HG03139 (cell line): ENCODE measurements around the gene KRT14.
"Not testable (repeated sequence)": the region's sequence is repeated elsewhere in the genome, so short reads cannot be mapped to it uniquely, and the experiment has no call there.

Source experiments
- ATAC-seq: cut with Tn5 transposase; IDR thresholded peaks from one replicate; pipeline ENCODE4 v1.9.1; 2021; ENCODE audit not compliant: unreplicated experiment

Gene KRT14

DNA sequence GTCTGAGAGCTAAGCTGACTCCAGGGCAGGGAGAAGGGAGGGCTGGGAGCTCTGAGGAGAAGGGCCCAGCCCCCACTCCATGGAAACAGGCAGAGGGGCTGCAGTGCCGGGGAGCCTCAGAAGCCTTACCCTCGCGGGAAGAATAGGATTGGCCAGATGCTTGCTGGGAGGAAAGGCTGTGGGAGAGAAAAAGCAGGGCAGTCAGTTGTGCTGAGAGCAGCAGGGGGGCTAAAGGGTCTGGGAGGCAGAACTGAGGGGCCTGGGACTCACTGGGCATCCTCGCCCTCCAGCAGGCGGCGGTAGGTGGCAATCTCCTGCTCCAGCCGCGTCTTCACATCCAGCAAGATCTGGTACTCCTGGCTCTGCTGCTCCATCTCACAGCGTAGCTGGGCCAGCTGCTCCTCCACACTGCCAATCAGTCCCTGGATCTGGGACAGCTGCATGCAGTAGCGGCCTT lies 23.4 kb upstream of the KRT14 start:
- ATAC-seq, result not testable (repeated sequence)

DNA sequence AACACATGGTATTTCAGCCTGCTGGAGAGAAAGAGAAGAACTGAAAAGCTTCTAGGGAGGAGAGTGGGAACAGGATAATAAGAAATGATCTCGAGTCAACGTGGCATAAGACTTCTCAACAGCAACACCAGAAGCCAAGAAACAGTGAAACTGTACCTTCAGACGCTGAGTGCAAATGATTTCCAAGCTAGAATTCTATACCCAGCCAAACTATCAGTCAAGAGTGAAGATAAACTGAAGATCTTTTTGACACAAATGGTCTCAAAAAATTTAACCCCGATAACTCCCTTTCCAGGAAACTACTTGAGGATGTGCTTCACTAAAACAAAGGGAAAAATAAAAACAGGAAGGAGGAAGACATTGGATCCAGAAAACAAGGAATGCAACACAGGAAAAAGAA lies 20.2 kb upstream of the KRT14 start:
- ATAC-seq, result not testable (repeated sequence)

DNA sequence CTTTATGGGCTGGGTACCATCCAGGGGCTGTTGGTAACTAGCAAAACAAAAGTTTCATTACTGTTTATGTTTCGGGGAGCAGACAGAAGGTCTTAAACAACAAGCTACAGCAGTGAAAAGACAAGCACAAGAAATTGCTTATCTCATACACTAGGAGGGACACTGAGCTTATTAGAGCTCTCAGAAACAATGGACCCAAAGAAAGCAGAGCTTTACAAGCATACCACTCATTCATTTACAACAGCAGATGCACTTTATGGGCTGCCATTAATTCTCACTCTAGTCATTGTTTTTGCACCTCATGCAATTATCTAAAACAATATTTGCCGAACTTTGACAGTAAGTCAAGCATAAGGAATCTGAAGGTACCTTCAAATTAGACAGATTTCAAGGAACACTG lies 15.8 kb upstream of the KRT14 start:
- no peak for ATAC-seq

DNA sequence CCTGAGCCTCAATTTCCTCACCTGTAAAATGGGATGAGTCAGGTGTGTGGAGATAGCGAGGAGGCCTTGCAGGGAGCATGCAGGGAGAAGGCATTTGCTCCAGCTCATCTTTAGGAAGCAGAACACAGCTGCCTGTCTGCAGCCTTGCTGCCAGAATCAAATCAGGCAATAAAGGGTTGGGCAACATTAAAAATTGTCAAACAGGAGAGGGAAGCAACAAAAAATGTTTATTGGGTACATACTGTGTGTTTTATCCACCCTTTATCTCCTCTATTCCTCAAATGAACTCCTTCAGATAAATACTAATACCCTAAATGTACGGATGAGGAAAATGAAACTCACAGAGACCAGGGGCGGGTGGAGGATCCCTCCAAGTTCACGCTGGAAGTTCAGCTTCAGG lies 13.6 kb upstream of the KRT14 start:
- ATAC-seq, result no peak

DNA sequence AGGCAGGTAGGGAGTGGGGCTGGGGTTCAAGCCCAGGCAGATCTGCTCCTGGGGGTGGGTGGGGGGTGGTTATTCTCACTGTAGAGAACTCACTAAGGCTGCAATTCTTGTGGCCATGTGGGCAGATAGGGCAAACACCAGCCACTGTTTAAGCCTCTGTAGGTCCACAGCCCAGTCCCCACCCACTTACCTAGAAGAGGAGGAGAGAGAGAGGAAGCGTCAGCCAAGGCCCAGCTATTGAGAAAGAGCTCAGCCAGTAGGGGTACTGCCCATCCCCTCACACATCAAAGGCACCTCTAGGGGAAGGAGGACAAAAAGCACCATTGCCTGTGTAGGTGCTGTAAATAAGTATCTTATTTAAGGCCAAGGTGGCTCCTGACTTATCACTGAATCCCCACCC lies 13.0 kb upstream of the KRT14 start:
- no peak for ATAC-seq

DNA sequence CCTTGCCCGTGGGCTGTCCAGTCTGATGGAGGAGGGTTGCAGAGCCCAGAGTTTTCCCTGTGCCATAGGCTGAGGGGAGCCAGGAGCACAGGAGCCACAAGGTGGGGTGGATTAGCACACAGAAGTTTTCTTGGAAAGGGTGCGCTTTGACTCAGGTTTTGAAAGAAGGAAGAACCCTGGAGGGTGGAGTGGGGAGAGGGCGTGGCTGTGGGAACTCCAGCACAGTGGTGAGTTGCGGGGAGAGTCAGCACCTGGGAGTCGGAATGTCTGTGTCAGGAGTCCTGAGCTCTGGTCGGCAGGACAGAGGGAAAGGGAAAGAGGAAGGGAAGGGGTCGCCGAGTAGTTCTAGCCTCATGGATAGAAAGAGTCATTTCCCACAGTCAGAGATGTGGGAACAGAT lies 8.9 kb upstream of the KRT14 start:
- no peak for ATAC-seq

DNA sequence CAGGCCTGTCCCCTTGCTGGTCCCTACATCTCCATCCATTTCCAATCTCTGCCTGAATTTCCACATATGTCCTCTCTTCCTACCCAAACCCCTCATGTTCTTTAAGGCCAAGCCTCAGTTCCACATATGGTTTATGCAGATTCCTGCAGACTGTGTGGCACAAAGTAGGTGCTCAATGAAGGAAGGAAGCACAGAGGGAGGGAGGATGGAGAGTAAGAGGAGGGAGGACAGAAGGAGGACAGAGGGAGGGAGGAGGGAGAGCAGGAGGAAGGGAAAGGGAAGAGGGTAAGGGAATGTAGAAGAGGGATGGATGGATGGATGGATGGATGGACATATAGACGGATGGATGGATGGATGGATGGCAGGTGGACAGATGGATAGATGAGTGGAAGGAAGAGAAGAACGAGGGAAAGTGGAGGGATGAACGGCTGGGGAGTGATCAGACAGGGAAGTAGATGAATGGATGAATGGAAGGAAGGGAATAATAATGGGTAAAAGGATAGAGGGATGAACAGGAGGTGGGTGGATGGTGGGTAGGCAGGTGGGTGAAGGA lies 7.7 kb upstream of the KRT14 start:
- no peak for ATAC-seq

DNA sequence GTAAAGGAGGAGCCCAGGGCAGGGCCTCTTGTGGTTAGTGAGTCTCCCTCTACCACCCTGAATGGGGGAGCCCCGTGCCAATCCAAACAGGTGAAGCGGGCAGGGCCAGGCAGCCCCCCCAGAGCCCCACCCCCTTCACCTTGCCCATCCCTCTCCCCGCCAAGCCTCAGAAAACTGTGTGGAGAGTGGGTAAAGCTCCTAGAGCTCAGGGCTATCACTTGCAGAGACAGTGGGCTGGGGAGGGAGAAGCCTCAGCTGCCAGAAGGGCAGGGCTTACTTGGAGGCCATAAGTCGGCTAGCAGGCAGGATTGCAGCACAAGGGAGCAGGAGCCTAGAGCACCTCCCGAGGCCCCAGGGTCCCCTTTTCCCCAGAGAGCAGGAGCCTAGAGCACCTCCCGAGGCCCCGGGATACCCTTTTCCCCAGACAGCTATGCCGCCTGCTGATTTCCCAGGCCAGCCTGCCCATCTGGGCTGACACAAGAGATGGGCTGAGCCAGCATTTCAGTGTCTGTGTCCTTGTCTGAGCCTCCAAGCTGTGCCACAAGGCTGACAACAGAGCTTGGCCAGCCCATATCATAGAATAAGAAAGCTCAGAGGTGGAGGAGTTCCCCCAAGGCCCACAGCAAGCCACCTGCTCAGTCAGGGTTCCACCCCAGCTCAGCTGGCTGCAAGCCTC lies 6.7 kb upstream of the KRT14 start:
- no peak for ATAC-seq

DNA sequence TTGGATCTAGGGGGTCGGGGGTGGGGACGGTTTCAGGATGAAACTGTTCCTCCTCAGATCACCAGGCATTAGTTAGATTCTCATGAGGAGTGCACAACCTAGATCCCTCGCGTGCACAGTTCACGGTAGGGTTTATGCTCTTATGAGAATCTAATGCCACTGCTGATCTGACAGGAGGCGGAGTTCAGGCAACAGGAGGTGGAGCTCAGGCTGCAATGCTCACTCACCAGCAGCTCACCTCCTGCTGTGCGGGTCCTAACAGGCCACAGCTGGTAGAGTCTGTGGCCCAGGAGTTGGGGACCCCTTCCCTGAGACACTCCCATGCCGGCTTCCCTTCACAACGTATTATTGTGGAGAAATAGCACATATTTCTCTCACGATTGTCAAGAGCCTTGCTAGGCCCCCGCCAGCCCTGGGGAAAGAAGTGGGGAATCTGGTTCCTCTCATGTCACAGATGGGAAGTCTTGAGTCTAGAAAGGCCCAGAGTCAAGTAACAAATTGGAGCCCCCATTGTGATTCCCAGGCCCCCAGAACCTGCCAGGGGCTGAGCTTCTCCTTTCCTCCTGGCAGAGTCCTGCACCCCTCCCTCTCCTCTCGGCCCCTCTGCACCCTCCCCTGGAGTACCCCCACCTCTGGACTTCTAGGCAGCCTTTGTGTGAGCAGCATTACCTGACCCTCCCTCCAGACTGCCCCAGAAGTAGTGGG lies 6.1 kb upstream of the KRT14 start:
- ATAC-seq, result no peak

DNA sequence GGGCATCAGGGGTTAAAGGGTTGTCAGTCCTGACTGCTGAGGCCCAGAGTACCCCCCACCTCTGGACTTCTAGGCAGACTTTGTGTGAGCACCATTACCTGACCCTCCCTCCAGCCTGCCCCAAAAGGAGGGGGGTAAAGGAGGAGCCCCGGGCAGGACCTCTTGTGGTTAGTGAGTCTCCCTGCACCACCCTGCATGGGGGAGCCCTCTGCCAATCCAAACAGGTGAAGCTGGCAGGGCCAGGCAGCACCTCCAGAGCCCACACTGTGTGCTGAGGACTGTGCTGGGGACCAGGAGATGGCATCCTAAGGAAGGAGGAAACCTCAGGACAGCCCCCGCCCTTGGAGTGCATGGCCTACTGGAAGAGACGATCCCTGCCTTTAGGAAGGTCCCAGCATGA lies 2.6 kb upstream of the KRT14 start:
- no peak for ATAC-seq

DNA sequence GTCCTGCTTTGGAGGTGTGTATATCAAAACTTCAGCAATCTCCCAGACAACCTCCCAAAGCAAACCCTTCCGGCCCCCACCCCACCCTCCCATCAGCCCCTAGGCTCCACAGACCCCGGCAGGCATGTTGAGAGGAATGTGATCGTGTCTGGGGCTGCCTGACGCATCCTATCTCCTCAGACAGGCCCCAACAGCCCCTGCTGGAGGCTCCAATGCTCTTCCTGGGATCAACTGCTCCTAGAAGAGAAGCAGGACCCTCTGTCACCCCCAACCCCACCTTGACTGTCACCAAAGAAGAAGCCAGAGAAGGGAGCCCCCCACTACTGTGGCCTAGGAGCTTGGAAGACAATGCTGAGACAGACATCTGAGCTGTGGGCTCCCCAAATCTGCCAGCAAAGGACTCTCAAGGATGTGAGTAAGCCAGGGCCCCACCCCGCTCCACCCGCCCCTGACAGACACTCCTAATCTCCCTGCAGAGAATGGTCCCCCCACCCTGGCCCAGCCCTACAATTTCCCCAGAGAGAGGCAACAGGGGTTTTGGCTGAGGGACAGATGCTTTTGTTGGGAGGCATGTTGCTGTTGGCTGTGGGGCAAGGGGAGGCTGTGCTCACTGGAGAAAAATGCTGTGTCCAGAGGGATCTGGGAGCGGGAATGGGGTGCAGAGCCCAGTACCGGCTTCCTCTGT lies 1.6 kb upstream of the KRT14 start:
- ATAC-seq, result no peak

DNA sequence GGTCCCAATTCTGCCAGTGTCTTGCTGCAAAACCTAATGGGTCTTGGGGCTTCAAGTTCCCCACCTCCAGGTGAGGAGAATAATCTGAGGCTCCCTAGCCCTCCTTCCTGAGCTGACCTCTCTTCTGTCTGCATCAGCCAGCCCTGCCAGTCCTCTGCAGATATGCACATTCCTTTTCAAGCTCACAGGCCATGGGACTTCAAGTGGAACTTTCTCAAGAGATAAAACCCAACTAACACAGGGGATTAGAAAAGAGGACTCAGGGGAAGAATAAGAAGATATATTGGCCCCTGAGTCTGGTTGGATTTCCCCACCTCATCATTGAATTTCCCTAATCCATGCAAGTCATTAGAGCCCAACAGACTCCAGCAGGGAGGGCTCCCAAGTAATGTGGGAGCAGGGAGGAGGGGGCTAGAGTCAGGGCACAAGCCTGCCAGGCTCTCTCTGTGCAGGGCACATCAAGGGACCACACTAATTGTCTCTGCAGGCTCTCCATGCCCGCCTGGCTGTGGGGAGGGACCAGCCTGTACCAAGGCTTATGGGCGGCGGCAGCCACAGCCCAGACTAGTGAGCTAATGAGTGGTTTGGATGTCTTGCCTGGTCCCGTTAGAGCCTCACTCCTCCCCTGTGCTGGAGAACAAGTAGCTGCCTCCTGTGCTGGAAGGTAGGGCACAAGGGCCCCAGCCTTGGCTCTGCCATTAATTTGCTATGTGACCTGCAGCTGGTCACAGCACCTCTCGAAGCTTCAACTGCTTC lies 1.2 kb downstream of the KRT14 start:
- ATAC-seq, result no peak

DNA sequence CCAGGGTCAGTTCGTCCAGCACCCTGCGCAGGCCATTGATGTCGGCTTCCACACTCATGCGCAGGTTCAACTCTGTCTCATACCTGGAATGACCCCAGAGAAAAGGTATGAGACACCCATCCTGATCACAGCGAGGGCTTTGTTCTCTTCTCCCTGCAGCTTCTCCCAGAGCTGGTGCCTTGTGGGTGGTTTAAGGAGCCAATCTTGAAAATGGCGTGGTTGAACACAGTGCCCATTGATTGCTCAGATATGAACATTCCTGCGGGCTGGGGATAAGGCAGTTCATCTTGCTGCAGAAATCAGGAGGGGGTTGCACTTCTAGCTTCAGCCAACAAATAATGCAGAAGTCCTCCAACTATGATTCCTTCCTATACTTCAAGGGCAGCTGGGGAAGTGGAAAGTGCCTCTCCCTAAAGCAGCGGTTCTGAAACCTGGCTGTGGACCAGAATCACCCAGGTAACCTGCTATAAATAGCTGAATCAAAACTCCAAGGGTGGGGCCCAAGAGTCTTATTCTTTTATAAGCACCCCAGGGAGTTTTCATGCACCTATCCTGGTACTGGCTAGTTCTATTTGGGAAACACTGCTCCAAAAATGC lies 2.3 kb downstream of the KRT14 start:
- not testable (repeated sequence) for ATAC-seq

DNA sequence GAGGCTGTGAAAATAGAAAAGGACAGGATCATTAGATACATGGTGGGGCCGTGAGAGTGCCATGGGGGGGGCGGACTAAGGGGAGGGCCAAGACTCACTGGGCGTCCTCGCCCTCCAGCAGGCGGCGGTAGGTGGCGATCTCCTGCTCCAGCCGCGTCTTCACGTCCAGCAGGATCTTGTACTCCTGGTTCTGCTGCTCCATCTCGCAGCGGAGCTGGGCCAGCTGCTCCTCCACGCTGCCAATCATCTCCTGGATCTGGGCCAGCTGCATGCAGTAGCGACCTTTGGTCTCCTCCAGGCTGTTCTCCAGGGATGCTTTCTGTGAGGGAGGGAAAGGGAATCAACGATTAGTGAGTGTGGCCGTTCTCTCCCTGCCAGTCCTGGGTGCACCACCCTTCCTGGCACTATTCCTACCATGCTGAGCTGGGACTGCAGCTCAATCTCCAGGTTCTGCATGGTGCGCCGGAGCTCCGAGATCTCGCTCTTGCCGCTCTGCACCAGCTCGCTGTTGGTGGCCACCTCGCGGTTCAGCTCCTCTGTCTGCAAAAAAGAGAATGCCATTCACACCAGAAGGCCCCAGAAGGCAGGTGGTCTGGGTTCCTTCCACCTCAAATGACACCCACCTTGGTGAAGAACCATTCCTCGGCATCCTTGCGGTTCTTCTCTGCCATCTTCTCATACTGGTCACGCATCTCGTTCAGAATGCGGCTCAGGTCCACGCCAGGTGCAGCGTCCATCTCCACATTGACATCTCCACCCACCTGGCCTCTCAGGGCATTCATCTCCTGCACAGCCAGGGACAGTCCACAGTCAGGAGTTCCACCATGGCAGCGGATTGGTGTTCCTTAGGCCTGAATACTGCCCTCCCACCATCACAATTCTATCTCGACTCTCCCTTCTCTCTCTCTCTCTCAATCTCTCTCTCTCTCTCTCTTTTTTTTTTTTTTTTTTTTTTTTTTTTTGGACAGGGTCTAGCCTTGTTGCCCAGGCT lies 3.3 kb downstream of the KRT14 start:
- ATAC-seq, result no peak

DNA sequence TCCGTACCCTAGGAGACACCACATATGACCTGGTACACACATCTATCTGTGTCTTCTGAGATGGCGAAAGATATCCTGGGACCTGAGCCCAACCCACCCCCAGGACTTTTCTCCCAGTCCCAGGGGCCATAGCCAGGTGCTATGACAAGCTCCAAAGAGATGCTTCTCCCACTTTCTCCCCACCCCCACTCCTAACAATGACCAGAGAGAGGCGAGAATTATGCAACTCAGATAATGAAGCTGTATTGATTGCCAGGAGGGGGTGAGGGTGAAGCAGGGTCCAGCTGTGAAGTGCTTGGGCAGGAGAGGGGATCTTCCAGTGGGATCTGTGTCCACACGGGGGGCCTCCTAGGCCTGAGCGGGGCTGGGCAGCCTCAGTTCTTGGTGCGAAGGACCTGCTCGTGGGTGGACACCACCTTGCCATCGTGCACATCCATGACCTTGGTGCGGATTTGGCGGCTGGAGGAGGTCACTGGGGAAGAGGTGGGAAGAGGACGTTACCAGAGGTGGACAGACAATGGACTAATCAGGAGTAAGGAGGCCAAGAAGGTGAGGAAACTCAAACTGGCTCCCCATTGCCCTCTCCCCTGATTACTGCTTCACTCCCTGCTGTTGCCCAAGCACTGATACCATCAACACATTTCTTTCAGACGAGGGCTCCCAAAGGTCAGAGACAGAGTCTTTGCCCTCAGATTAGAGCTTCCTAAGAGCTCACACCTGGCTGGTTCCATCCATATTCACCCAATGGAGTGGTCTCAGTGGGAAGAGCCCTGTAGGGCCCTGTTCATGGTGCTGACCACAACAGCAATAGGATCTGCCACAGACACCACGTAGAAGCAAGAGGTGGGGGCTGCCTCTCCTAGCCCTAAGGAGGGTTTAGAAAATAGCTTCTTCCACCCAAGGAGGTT lies 4.4 kb downstream of the KRT14 start:
- ATAC-seq, result not testable (repeated sequence)

DNA sequence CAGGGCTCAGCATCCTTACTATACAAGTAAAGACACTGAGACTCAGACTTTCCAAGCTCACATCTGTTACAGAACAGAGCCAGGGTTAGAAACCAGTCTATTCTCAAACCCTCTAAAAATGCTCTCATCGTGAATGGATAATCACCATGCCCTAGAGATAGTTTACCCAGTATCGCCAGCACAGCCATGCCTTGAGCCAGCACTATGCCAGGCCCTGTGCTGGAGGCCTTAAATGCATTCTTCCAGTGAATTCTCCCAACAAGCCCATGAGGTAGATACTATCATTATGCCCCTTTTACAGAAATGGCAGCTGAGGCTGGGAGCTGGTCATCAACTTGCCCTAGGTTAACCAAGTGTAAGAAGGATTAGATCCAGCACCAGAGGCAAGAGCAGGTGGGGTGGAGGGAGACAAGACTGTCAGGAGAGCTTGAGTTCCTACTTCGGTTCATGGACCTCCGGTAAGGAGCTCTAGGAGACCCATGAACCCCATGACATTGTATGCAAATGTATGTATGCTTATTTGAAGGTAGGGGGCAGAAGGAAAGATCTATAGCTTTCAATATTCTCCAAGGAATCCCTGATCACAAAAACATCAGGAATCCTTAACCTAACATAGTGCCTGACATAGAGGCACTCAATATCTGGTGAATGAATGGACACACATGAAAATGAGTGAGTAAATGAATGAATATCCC lies 5.2 kb downstream of the KRT14 start:
- ATAC-seq, result no peak

DNA sequence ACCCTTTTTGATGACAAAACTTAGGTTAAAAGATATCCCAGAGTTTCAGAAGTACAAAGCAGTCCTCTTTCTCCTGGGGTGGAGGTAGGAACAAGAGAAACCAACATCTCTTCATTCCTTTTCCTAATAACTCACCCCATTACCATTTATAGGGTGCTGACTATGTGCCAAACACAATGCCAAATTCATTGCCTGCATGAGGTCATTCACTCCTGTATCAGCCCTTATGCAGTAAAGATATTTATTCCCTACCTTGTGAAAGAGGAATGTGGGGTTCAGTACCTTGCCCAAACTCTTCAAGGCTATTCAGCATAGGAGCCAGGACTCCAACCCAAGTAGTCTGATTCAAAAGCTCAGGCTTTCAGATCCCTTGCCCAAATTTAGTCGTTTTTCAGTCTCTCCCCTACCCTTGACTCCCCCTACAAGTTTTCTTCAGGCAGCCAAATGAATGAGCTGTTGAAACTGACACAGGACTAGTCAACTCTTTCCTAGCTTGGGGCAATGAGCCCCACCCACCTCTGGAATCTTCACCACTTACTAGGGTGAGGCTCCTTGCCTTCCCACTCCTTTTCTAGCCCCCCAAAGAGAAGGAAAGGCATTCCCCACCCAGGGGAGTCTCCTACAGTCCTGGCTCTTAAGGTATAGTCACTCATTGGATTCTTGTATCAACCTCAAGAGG lies 5.9 kb downstream of the KRT14 start:
- no peak for ATAC-seq

DNA sequence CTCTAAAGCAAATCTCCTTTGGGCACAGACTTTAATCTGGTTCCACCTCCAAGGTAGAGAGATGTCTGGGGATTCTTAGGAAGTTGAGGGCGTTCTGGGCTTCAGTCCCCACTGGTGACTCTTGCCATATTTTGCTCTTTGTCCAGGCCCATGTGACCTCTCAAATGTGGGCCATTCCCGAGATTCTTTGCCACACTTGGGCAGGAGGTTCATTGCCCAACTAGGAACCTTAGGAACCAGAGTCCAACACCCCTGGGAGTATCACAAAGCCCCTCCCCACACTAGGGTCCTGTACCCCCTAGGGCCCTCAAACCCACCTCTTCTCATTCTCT lies 6.5 kb downstream of the KRT14 start:
- no peak for ATAC-seq
